ENCODE results near the gene SLC12A3.

GRCh38 chr16:56935201-56935600, 70.2 kb downstream of the SLC12A3 start:
- no peak for TF ChIP-seq POLR2A (IDR thresholded peaks at IDR 0.05)
- no peak for TF ChIP-seq CTCF (IDR thresholded peaks at IDR 0.05)

Measured in gastroesophageal sphincter (tissue), 3 donors.